HG03460 (cell line): ENCODE results near the gene ATP9A.

Experiments
- ATAC-seq: cut with Tn5 transposase; IDR thresholded peaks from one replicate; pipeline ENCODE4 v1.9.1; 2021; ENCODE audit not compliant: unreplicated experiment

The ATP9A gene

GRCh38 chr20:51631011-51631950 lies 136.9 kb downstream of the ATP9A start:
- no peak for ATAC-seq

- no peak for ATAC-seq
Observed at GRCh38 chr20:51629399-51630058, 138.7 kb downstream of the ATP9A start.

- ATAC-seq = no peak
Observed at GRCh38 chr20:51628533-51629398, 139.4 kb downstream of the ATP9A start.

GRCh38 chr20:51627586-51627985 lies 140.6 kb downstream of the ATP9A start:
- ATAC-seq = no peak

GRCh38 chr20:51625105-51625504 lies 143.1 kb downstream of the ATP9A start:
- no peak for ATAC-seq

GRCh38 chr20:51624157-51624731 lies 143.9 kb downstream of the ATP9A start:
- no peak for ATAC-seq

- no peak for ATAC-seq
Observed at GRCh38 chr20:51623255-51623654, 144.9 kb downstream of the ATP9A start.

GRCh38 chr20:51622004-51622874 lies 146.0 kb downstream of the ATP9A start:
- ATAC-seq = no peak

- ATAC-seq = no peak
Observed at GRCh38 chr20:51620432-51620831, 147.8 kb downstream of the ATP9A start.

GRCh38 chr20:51616060-51616459 lies 152.1 kb downstream of the ATP9A start:
- ATAC-seq = no peak

- no peak for ATAC-seq
Observed at GRCh38 chr20:51614687-51615086, 153.5 kb downstream of the ATP9A start.

GRCh38 chr20:51613580-51613979 lies 154.6 kb downstream of the ATP9A start:
- no peak for ATAC-seq

GRCh38 chr20:51612896-51613295 lies 155.3 kb downstream of the ATP9A start:
- no peak for ATAC-seq

- no peak for ATAC-seq
Observed at GRCh38 chr20:51611625-51611890, 156.6 kb downstream of the ATP9A start.

GRCh38 chr20:51610761-51611624 lies 157.2 kb downstream of the ATP9A start:
- no peak for ATAC-seq

- no peak for ATAC-seq
Observed at GRCh38 chr20:51610111-51610510, 158.1 kb downstream of the ATP9A start.

GRCh38 chr20:51609251-51609650 lies 158.9 kb downstream of the ATP9A start:
- no peak for ATAC-seq

- no peak for ATAC-seq
Observed at GRCh38 chr20:51608061-51608460, 160.1 kb downstream of the ATP9A start.

GRCh38 chr20:51607170-51607569 lies 161.0 kb downstream of the ATP9A start:
- ATAC-seq = no peak
